Adipocyte (in vitro differentiated cells): ENCODE data around the gene LRBA.

ENCODE experiments used
- DNase-seq: peaks from one replicate; pipeline ENCODE4 v3.0.0-alpha.2; 2015; ENCODE audit warnings: low read depth
- H3K27me3 ChIP-seq: replicated peaks from 2 replicates; pipeline ENCODE4 v1.7.0; 2013; ENCODE audit warnings: mild to moderate bottlenecking, low read length, moderate library complexity; ENCODE audit not compliant: control insufficient read depth, insufficient read depth
- H3K36me3 ChIP-seq: 2 replicates; pipeline ENCODE4 v1.7.0; 2013; ENCODE audit warnings: low read length, mild to moderate bottlenecking, moderate library complexity; ENCODE audit not compliant: control insufficient read depth, insufficient read depth, severe bottlenecking
- H3K4me1 ChIP-seq: 2 replicates; pipeline ENCODE4 v1.7.0; 2013; ENCODE audit warnings: mild to moderate bottlenecking, low read length, moderate library complexity; ENCODE audit not compliant: control insufficient read depth, insufficient read depth
- H3K4me3 ChIP-seq: 2 replicates; pipeline ENCODE4 v1.7.0; 2013; ENCODE audit warnings: mild to moderate bottlenecking, low read length, moderate library complexity
- H3K9ac ChIP-seq: 2 replicates; pipeline ENCODE4 v1.7.0; 2013; ENCODE audit warnings: mild to moderate bottlenecking, low read length, moderate library complexity
- H3K9me3 ChIP-seq: 2 replicates; pipeline ENCODE4 v1.7.0; 2013; ENCODE audit warnings: mild to moderate bottlenecking, low read length, moderate library complexity; ENCODE audit not compliant: control insufficient read depth

Gene LRBA

GRCh38 chr4:150423074-150423473, 592.0 kb downstream of the LRBA start:
- Histone ChIP-seq H3K9ac (no peak overlapping the region), H3K9me3 (no peaks in the 10 kb centered on the region), H3K4me1 (no peaks in the 10 kb centered on the region), H3K36me3 (no peaks in the 10 kb centered on the region), H3K4me3 (no peak overlapping the region), H3K27me3 (no peaks in the 10 kb centered on the region)
- DNase-seq: no peak

GRCh38 chr4:150421612-150422011, 593.5 kb downstream of the LRBA start:
- no peak overlapping the region for H3K9ac ChIP-seq
- H3K4me3 ChIP-seq: no peak overlapping the region
- DNase-seq: no peak
- H3K9me3 ChIP-seq: no peaks in the 10 kb centered on the region
- no peaks in the 10 kb centered on the region for H3K36me3 ChIP-seq
- H3K27me3 ChIP-seq: no peaks in the 10 kb centered on the region
- H3K4me1 ChIP-seq: no peaks in the 10 kb centered on the region

GRCh38 chr4:150419939-150420338, 595.1 kb downstream of the LRBA start:
- no peak for DNase-seq
- no peaks in the 10 kb centered on the region for H3K9me3 ChIP-seq
- no peaks in the 10 kb centered on the region for H3K27me3 ChIP-seq
- H3K4me3 ChIP-seq: no peak overlapping the region
- H3K36me3 ChIP-seq: no peaks in the 10 kb centered on the region
- no peaks in the 10 kb centered on the region for H3K4me1 ChIP-seq
- no peak overlapping the region for H3K9ac ChIP-seq

- Histone ChIP-seq H3K4me3 (no peak overlapping the region), H3K9ac (no peak overlapping the region), H3K36me3 (no peaks in the 10 kb centered on the region), H3K9me3 (no peaks in the 10 kb centered on the region), H3K27me3 (no peaks in the 10 kb centered on the region), H3K4me1 (no peaks in the 10 kb centered on the region)
- no peak for DNase-seq
These were observed 596.2 kb downstream of the LRBA start for GRCh38 chr4:150418757-150419410.

GRCh38 chr4:150415213-150415612, 599.9 kb downstream of the LRBA start:
- Histone ChIP-seq H3K36me3 (no peaks in the 10 kb centered on the region), H3K9me3 (no peaks in the 10 kb centered on the region), H3K9ac (no peak overlapping the region), H3K4me3 (no peak overlapping the region), H3K27me3 (no peaks in the 10 kb centered on the region), H3K4me1 (no peaks in the 10 kb centered on the region)
- no peak for DNase-seq

GRCh38 chr4:150411520-150411919, 603.6 kb downstream of the LRBA start:
- Histone ChIP-seq H3K4me3 (no peak overlapping the region), H3K4me1 (no peaks in the 10 kb centered on the region), H3K9me3 (no peaks in the 10 kb centered on the region), H3K9ac (no peak overlapping the region), H3K36me3 (no peaks in the 10 kb centered on the region), H3K27me3 (no peaks in the 10 kb centered on the region)
- DNase-seq: no peak

- Histone ChIP-seq H3K36me3 (no peaks in the 10 kb centered on the region), H3K27me3 (no peaks in the 10 kb centered on the region), H3K4me1 (no peaks in the 10 kb centered on the region), H3K9ac (no peak overlapping the region), H3K9me3 (no peaks in the 10 kb centered on the region), H3K4me3 (no peak overlapping the region)
- DNase-seq: no peak
These were observed 612.2 kb downstream of the LRBA start for GRCh38 chr4:150402871-150403272.

GRCh38 chr4:150401083-150401687, 613.9 kb downstream of the LRBA start:
- Histone ChIP-seq H3K9me3 (no peaks in the 10 kb centered on the region), H3K27me3 (no peaks in the 10 kb centered on the region), H3K4me1 (no peaks in the 10 kb centered on the region), H3K4me3 (no peak overlapping the region), H3K9ac (no peak overlapping the region), H3K36me3 (no peaks in the 10 kb centered on the region)
- DNase-seq: no peak

- Histone ChIP-seq H3K27me3 (no peaks in the 10 kb centered on the region), H3K9ac (no peak overlapping the region), H3K36me3 (no peaks in the 10 kb centered on the region), H3K9me3 (peaks cover 7% of the 10 kb centered on the region), H3K4me3 (no peak overlapping the region), H3K4me1 (no peaks in the 10 kb centered on the region)
- no peak for DNase-seq
These were observed 619.2 kb downstream of the LRBA start for GRCh38 chr4:150395872-150396271.

- Histone ChIP-seq H3K4me1 (no peaks in the 10 kb centered on the region), H3K9ac (no peak overlapping the region), H3K4me3 (no peak overlapping the region), H3K9me3 (peaks cover 7% of the 10 kb centered on the region), H3K36me3 (no peaks in the 10 kb centered on the region), H3K27me3 (no peaks in the 10 kb centered on the region)
- DNase-seq: no peak
These were observed 621.0 kb downstream of the LRBA start for GRCh38 chr4:150394046-150394445.

- Histone ChIP-seq H3K36me3 (no peaks in the 10 kb centered on the region), H3K27me3 (no peaks in the 10 kb centered on the region), H3K4me3 (no peak overlapping the region), H3K4me1 (peaks cover under 1% of the 10 kb centered on the region), H3K9me3 (peaks cover 7% of the 10 kb centered on the region), H3K9ac (no peak overlapping the region)
- DNase-seq: no peak
These were observed 624.0 kb downstream of the LRBA start for GRCh38 chr4:150391052-150391451.

- H3K4me1 ChIP-seq: peaks cover 4% of the 10 kb centered on the region
- H3K4me3 ChIP-seq: no peak overlapping the region
- no peaks in the 10 kb centered on the region for H3K36me3 ChIP-seq
- no peak for DNase-seq
- no peak overlapping the region for H3K9ac ChIP-seq
- no peaks in the 10 kb centered on the region for H3K27me3 ChIP-seq
- peaks cover 7% of the 10 kb centered on the region for H3K9me3 ChIP-seq
These were observed 624.6 kb downstream of the LRBA start for GRCh38 chr4:150390531-150390910.
